ENCODE results near the gene AHNAK.

Gene AHNAK

DNA sequence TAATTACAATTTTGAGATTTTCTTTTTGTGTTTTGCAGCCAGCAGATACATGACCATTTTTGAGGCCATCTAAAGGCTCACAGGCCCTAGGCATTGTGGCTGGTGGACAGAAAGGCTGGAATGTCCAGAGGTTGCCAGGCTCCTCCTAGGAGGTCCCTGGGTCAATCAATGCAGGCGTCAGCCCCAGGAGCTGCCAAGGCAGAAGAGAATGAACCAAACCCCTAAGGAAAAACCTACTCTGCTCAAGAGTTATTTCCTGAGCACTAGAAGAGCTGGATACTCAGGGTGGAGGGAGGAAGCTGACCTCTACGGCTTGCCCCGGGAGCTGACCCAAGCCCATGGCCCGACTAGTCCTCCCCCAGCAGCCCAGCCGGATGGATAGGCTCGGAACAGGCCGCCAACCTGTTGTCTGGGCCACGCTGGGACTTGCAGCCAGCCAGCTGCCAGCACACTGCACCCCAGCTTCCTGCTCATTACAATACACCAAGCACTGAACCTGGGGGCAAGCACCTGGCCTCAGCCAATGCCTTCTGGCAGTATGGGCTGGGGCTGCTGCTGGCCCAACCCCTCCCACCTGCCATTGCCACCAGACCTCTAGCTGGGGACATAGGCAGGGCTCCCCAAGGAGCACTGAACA, 133.4 kb downstream of the AHNAK start:
- no peak for TF ChIP-seq ZNF274 (IDR thresholded peaks at IDR 0.05; ENCODE audit: low read depth, low read length)

DNA sequence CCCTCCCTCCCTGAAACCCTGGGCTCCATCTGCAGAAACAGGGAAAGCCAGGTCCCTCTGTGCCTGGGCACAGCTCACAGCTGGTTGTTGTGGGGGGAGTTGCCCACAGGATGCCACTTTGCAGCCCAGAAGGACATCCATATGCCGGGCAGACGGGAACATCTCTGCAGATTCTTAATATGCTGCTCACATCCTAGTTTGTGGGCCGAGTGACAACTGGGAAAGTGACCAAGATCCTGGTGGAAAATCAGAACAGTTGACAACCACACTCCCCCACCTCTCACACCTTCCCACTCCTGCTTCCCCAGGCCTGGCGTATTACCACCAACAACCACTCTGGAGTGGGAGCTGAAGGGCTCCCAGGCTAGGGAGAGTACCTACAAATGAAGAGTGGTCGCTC, 135.1 kb downstream of the AHNAK start:
- no peak overlapping the region for H3K4me3 ChIP-seq (ENCODE audit: low read length)
- no peak for TF ChIP-seq ZNF274 (IDR thresholded peaks at IDR 0.05; ENCODE audit: low read depth, low read length)

More for the DNA sequence above, 133.4 kb downstream of the AHNAK start:
- no peak overlapping the region for H3K4me3 ChIP-seq (ENCODE audit: low read length)

DNA sequence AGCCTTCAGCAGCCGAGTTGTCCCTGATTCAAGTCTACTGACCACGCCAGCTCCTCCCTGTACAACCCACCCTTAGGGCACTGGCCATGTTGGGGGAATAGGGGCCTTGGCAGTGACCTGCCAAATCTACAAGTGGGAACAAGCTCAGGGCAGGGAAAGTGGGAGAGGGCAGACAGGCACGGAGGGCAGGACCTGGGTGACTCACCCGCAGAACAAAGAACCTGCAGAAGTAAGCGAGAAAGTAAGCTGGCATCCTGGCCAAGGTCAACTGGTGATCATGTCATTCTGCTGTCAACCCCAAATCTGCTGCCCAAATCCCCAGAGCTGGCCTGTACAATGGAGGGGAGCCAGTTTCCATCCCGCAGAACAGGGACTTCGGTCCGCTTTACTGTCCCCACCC, 135.6 kb downstream of the AHNAK start:
- no peak for TF ChIP-seq ZNF274 (IDR thresholded peaks at IDR 0.05; ENCODE audit: low read depth, low read length)
- no peak overlapping the region for H3K4me3 ChIP-seq (ENCODE audit: low read length)

- TF ChIP-seq ZNF274 (IDR thresholded peaks at IDR 0.05; ENCODE audit: low read depth, low read length), result no peak
- no peak overlapping the region for H3K4me3 ChIP-seq (ENCODE audit: low read length)
These were observed 136.8 kb downstream of the AHNAK start for GRCh38 chr11:62409831-62410230.

DNA sequence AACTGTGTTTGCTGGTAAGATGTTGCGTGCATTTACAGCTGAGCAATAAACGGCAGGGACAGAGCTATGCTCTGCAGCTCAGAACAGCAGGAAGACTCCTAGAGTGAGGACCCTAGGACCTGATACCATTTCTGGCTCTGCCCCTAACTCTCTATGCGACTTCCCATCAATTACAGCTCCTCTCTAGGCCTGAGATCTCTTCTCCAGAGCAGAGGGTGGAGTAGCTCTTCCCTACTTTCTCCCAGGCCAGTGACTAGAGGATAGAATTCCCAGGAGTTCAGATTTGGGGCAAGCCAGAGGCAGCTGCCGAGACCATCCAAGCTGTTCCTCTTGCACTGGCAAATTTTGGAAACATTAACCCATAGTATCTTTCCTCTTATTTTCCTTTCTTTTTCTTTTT, 140.6 kb downstream of the AHNAK start:
- TF ChIP-seq ZNF274 (IDR thresholded peaks at IDR 0.05; ENCODE audit: low read depth, low read length), result no peak

DNA sequence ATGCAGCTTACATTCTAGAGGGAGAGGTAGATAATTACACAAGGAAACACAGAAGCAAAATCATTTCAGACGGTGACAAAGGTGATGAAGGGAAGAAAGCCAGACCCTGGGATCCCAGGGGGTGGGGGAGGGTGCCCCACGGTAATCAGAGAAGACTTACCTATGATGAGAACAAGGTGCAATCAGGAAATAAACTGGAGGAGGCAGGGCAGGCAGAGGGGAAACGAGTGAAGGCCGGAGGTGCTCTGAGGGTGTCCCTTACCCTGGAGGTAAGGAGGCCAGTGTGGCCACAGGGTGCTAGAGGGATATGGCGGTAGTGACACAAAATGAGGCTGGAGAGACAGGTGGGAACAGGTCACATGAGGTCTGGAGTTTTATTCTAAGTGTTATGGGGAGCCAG, 141.7 kb downstream of the AHNAK start:
- no peak overlapping the region for H3K4me3 ChIP-seq (ENCODE audit: low read length)
- no peak for TF ChIP-seq ZNF274 (IDR thresholded peaks at IDR 0.05; ENCODE audit: low read depth, low read length)

More for the DNA sequence above, 140.6 kb downstream of the AHNAK start:
- H3K4me3 ChIP-seq (ENCODE audit: low read length), result no peak overlapping the region

GRCh38 chr11:62404435-62404834, 142.2 kb downstream of the AHNAK start:
- no peak overlapping the region for H3K4me3 ChIP-seq (ENCODE audit: low read length)
- TF ChIP-seq ZNF274 (IDR thresholded peaks at IDR 0.05; ENCODE audit: low read depth, low read length), result no peak

DNA sequence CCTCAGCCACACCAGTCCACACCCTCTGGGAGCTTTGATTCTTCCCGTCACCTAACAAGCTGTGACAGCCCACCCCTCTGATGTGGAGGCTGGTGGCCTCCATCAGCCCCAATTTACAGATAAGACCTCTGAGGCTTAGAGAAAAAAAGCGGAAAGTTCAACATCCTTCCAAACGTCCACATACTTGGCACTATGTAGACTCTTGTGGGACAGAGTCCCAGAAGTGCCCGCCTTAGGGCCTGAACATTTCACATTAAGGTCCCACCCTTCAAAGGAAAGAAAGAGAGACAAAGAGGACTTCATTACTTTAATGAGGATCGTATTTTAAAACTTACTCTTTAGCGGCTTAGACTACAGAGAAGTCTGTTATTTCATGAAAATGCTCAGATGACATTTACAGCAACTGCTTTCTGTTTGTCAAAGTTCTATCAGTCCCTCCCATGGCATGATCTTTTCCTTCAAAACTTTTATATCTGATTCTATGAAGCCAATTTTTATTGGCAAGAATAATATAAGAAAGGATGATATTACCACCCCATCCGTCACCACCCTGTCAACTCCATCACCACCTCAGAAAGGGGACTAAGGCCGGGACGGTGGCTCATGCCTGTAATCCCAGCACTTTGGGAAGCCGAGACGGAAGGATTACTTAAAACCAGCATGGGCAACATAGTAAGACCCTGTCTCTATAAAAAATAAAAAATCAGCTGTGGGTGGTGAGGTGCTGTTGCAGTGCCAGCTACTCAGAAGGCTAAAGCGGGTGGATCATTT, 143.5 kb downstream of the AHNAK start:
- H3K4me3 ChIP-seq (ENCODE audit: low read length), result no peak overlapping the region
- TF ChIP-seq ZNF274 (IDR thresholded peaks at IDR 0.05; ENCODE audit: low read depth, low read length), result no peak

DNA sequence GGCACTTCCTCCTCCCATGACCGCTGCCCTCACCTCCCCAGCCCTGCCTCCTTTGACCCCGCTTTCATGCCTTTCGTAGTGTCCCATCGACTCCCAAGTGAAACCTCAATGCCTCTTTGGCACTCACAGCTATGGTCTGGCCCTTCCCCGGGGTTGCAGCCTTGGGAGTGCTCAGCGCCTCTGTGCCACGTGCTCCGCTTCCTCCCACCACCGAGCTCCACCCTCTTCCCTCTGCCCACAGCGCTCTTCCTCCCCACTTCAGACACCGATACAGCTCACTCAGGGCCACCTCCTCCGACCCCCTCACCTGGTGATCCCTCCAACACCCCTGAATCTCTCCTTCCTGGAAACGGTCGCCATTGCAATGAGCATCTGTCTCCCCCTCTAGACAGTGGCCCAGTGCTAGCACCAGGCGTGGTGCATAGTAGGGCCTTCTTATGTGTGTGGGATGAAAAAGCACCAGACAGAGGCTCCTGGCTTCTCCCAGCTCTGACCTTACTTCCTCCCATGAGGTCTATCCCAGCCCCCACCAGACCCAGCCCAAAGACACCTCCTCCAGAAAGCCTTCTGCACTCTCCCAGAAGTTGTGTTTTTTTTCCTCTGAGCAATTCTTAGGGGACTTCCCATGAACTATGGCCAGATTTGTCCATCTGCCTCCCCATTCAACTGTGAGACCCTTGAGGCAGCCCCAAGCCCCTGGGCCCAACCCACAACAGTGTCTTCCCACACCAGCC, 144.2 kb downstream of the AHNAK start:
- H3K4me3 ChIP-seq (ENCODE audit: low read length), result no peak overlapping the region
- TF ChIP-seq ZNF274 (IDR thresholded peaks at IDR 0.05; ENCODE audit: low read depth, low read length), result no peak

GRCh38 chr11:62401811-62402210, 144.8 kb downstream of the AHNAK start:
- no peak overlapping the region for H3K4me3 ChIP-seq (ENCODE audit: low read length)
- no peak for TF ChIP-seq ZNF274 (IDR thresholded peaks at IDR 0.05; ENCODE audit: low read depth, low read length)

GRCh38 chr11:62401356-62401755, 145.2 kb downstream of the AHNAK start:
- no peak for TF ChIP-seq ZNF274 (IDR thresholded peaks at IDR 0.05; ENCODE audit: low read depth, low read length)
- no peak overlapping the region for H3K4me3 ChIP-seq (ENCODE audit: low read length)

DNA sequence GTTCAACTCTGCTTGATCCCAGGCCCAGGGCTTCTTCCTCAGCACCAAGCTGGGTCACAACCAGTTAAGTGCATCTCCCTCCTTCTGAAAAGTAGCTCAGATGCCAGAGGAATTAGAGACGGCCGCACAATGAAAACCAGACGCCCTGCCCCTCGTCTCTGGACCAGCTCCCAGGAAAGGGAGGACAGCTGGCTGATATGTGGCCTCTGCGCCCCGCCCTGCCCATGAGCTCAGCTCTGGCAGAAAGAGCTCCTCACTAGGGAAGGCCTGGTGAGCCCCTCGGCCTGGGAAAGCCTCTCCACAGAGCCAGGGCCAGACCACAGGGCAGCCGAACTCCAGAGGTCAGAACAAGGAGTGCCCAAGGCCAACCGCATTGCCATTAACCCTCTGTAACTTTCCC, 145.8 kb downstream of the AHNAK start:
- no peak overlapping the region for H3K4me3 ChIP-seq (ENCODE audit: low read length)

GRCh38 chr11:62400281-62400680, 146.3 kb downstream of the AHNAK start:
- no peak overlapping the region for H3K4me3 ChIP-seq (ENCODE audit: low read length)
- TF ChIP-seq ZNF274 (IDR thresholded peaks at IDR 0.05; ENCODE audit: low read depth, low read length), result no peak

More for the DNA sequence above, 145.8 kb downstream of the AHNAK start:
- TF ChIP-seq ZNF274 (IDR thresholded peaks at IDR 0.05; ENCODE audit: low read depth, low read length), result no peak

DNA sequence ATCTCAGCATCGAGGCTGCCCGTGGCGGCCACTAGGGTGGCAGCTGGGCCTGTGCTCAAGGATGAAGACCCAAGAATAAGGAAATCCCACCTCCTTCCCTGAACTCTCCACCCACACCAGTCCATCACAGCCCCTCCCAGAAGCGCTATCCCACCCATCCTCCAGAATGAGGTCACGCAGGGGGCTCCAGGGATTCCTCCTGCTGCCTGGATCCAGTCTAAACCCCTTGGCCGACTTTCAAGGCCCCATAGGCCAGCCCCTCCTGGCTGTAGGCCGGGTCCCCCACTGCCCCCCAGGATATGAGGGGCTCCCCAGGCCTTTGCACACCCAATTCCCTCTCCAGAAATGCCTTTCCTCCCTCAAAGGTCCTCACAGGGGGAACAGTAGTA, 146.7 kb downstream of the AHNAK start:
- H3K4me3 ChIP-seq (ENCODE audit: low read length), result no peak overlapping the region
- TF ChIP-seq ZNF274 (IDR thresholded peaks at IDR 0.05; ENCODE audit: low read depth, low read length), result no peak
